ENCODE measurements around the gene EDEM3.

The EDEM3 gene

DNA sequence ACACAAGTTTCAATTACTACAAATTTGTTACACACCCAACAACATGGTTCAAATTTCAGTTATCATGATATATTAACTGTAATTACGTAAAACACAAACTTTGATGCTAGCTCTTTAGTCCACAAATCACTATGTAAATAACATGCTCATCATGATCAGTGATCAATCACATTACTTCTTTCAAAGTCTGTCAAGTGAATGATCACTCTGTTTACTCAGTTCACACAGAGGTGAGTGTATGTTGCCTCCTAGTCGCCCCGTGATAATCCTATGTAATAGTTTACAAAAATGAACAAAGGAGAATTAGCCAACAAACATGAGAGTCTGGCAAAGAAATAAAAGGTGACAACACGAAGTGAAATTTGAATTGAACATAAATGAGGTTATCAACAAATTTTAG, 14.3 kb downstream of the EDEM3 start:
- Histone ChIP-seq H3K27me3 (ENCODE audit: insufficient read depth, low read length) (no peaks in the 10 kb centered on the region), H3K36me3 (ENCODE audit: insufficient read depth, low read length) (peaks cover 5% of the 10 kb centered on the region; the same call in 1 of the 2 replicates), H3K4me1 (ENCODE audit: control insufficient read depth, insufficient read depth, low read length, unreplicated experiment) (peaks cover 10% of the 10 kb centered on the region), H3K27ac (ENCODE audit: low read depth, low read length) (no peak overlapping the region), H3K4me3 (ENCODE audit: low read depth, low read length) (no peak overlapping the region), H2AFZ (ENCODE audit: low read length, unreplicated experiment) (no peak overlapping the region), H3K79me2 (ENCODE audit: control insufficient read depth, insufficient read depth, low read length, unreplicated experiment) (peaks cover 14% of the 10 kb centered on the region)

DNA sequence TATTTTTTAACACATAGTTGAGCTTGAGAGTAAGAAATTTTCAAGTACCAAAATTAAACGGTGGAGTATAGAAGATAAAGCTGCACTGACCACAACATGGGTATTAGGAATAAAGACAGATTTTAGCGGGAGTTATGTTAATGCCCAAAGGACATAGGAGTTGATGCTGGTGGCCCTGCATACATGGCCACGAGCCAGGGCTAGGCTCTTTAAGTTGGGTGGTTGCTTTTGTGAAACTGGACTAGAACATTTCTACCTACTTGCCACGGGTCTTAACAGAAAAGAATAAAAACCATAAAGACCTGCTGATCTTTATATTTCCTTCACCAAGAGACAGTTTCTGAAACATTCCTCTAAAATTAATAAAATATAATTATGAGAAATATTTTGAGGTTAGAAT, 14.9 kb downstream of the EDEM3 start:
- peaks cover 5% of the 10 kb centered on the region for H3K4me1 ChIP-seq (ENCODE audit: control insufficient read depth, insufficient read depth, low read length, unreplicated experiment)
- H3K27me3 ChIP-seq (ENCODE audit: insufficient read depth, low read length), result no peaks in the 10 kb centered on the region
- H2AFZ ChIP-seq (ENCODE audit: low read length, unreplicated experiment), result no peak overlapping the region
- no peak overlapping the region for H3K4me3 ChIP-seq (ENCODE audit: low read depth, low read length)
- H3K27ac ChIP-seq (ENCODE audit: low read depth, low read length), result no peak overlapping the region
- peaks cover 3% of the 10 kb centered on the region; the same call in 1 of the 2 replicates for H3K36me3 ChIP-seq (ENCODE audit: insufficient read depth, low read length)
- peaks cover 10% of the 10 kb centered on the region for H3K79me2 ChIP-seq (ENCODE audit: control insufficient read depth, insufficient read depth, low read length, unreplicated experiment)

DNA sequence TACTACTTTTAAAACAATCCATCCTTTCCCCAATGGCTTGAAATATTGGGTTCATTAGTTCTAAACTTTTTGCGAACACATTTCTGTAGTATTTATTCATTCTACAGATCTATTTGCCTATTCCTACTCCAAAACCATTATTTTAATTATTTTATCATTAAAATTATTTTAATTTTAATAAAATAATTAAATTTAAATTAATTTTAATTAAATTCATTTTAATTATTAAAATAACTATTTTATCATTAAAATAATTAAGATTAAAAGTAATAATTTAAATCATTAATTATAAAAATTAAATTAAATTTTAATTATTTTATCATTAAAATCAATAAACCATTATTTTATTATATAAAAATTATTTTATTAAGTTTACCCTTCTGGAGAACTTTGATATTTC, 15.6 kb downstream of the EDEM3 start:
- peaks cover 3% of the 10 kb centered on the region for H3K79me2 ChIP-seq (ENCODE audit: control insufficient read depth, insufficient read depth, low read length, unreplicated experiment)
- no peaks in the 10 kb centered on the region for H3K4me1 ChIP-seq (ENCODE audit: control insufficient read depth, insufficient read depth, low read length, unreplicated experiment)
- no peaks in the 10 kb centered on the region for H3K36me3 ChIP-seq (ENCODE audit: insufficient read depth, low read length)
- no peaks in the 10 kb centered on the region for H3K27me3 ChIP-seq (ENCODE audit: insufficient read depth, low read length)
- H3K27ac ChIP-seq (ENCODE audit: low read depth, low read length), result no peak overlapping the region
- no peak overlapping the region for H3K4me3 ChIP-seq (ENCODE audit: low read depth, low read length)
- H2AFZ ChIP-seq (ENCODE audit: low read length, unreplicated experiment), result no peak overlapping the region

DNA sequence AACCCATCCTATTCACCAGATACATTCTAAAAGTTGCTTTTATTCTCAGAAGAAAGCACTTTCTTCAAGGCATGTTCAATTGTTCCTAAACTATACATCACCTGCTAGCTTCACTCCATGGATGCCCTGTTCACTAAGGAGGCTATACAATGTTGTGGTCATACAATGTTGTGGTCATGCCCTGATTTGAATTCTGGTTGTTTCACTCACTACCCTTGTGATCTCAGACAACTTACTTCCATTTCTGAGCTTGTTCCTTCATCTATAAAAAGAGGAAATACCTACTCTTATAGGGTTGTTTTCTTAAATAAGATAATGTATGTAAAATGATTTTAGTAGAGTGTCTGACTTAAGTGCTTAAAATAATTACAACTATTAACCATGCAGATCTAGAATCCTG, 19.7 kb downstream of the EDEM3 start:
- Histone ChIP-seq H3K36me3 (ENCODE audit: insufficient read depth, low read length) (no peaks in the 10 kb centered on the region), H3K27ac (ENCODE audit: low read depth, low read length) (no peak overlapping the region), H3K27me3 (ENCODE audit: insufficient read depth, low read length) (no peaks in the 10 kb centered on the region), H3K4me3 (ENCODE audit: low read depth, low read length) (no peak overlapping the region), H2AFZ (ENCODE audit: low read length, unreplicated experiment) (no peak overlapping the region), H3K79me2 (ENCODE audit: control insufficient read depth, insufficient read depth, low read length, unreplicated experiment) (no peaks in the 10 kb centered on the region), H3K4me1 (ENCODE audit: control insufficient read depth, insufficient read depth, low read length, unreplicated experiment) (no peaks in the 10 kb centered on the region)

DNA sequence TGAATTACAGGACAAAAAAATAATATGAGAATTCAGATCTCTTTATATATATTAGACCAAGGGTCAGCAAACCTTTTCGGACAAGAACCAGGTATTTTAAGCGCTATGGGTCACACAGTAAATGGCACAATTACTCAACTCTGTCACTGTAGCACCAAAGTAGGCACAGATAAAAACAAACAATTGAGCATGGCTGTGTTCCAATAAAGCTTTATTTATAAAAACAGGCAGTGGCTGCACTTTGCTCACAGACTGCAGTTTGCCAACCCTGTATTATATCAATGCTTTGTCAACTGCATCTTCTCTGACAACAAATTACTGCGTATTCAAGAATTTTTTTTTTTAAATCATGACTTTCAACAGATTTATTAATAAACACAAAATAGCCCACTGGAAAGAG, 29.8 kb downstream of the EDEM3 start:
- no peak overlapping the region for H3K27ac ChIP-seq (ENCODE audit: low read depth, low read length)
- H2AFZ ChIP-seq (ENCODE audit: low read length, unreplicated experiment), result no peak overlapping the region
- no peak overlapping the region for H3K4me3 ChIP-seq (ENCODE audit: low read depth, low read length)
- no peaks in the 10 kb centered on the region for H3K27me3 ChIP-seq (ENCODE audit: insufficient read depth, low read length)
- H3K79me2 ChIP-seq (ENCODE audit: control insufficient read depth, insufficient read depth, low read length, unreplicated experiment), result no peaks in the 10 kb centered on the region
- peaks cover 27% of the 10 kb centered on the region for H3K36me3 ChIP-seq (ENCODE audit: insufficient read depth, low read length)
- no peaks in the 10 kb centered on the region for H3K4me1 ChIP-seq (ENCODE audit: control insufficient read depth, insufficient read depth, low read length, unreplicated experiment)

DNA sequence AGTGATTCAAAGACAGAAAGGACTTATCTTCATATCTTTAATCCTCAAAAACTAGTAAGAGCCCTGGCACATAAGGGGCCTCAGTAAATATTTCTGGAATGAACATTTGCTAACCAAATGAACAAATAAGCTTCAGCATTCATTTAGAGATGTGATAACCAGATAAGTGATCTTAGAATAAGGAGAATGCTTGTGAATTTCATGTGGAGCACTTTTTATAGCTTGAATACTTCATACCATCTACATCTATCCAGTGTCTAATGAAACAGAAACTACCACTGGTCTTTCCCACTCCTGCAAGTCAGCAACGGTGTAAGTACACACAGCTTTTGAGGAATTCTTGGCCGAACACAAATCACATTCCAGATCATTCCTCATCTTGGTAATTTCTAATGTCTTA, 38.5 kb downstream of the EDEM3 start:
- Histone ChIP-seq H3K4me1 (ENCODE audit: control insufficient read depth, insufficient read depth, low read length, unreplicated experiment) (no peaks in the 10 kb centered on the region), H3K36me3 (ENCODE audit: insufficient read depth, low read length) (peaks cover 20% of the 10 kb centered on the region; the same call in 1 of the 2 replicates), H2AFZ (ENCODE audit: low read length, unreplicated experiment) (no peak overlapping the region), H3K4me3 (ENCODE audit: low read depth, low read length) (no peak overlapping the region), H3K27me3 (ENCODE audit: insufficient read depth, low read length) (no peaks in the 10 kb centered on the region), H3K79me2 (ENCODE audit: control insufficient read depth, insufficient read depth, low read length, unreplicated experiment) (no peaks in the 10 kb centered on the region), H3K27ac (ENCODE audit: low read depth, low read length) (no peak overlapping the region)

DNA sequence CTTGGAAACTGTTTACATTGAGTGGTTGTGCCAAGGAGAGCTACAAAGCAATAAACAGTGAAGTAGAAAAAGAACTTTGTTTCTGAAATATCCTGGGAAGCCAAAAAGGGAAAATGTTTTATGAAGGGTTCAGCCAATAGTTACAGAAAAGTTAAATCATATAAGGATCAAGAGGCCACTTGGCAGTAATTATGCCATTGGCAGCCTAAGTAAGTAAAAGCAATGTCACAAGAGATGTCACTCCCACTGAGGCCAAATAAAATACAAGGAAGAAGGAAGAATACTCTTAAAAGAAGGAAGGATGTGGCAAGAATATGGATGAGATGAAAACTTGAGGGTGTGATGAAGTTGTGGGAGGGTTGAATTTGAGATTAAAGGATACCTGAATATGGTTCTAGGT, 45.2 kb downstream of the EDEM3 start:
- H3K79me2 ChIP-seq (ENCODE audit: control insufficient read depth, insufficient read depth, low read length, unreplicated experiment), result no peaks in the 10 kb centered on the region
- peaks cover 46% of the 10 kb centered on the region for H3K36me3 ChIP-seq (ENCODE audit: insufficient read depth, low read length)
- no peak overlapping the region for H3K4me3 ChIP-seq (ENCODE audit: low read depth, low read length)
- H2AFZ ChIP-seq (ENCODE audit: low read length, unreplicated experiment), result no peak overlapping the region
- H3K27me3 ChIP-seq (ENCODE audit: insufficient read depth, low read length), result no peaks in the 10 kb centered on the region
- H3K4me1 ChIP-seq (ENCODE audit: control insufficient read depth, insufficient read depth, low read length, unreplicated experiment), result no peaks in the 10 kb centered on the region
- no peak overlapping the region for H3K27ac ChIP-seq (ENCODE audit: low read depth, low read length)

DNA sequence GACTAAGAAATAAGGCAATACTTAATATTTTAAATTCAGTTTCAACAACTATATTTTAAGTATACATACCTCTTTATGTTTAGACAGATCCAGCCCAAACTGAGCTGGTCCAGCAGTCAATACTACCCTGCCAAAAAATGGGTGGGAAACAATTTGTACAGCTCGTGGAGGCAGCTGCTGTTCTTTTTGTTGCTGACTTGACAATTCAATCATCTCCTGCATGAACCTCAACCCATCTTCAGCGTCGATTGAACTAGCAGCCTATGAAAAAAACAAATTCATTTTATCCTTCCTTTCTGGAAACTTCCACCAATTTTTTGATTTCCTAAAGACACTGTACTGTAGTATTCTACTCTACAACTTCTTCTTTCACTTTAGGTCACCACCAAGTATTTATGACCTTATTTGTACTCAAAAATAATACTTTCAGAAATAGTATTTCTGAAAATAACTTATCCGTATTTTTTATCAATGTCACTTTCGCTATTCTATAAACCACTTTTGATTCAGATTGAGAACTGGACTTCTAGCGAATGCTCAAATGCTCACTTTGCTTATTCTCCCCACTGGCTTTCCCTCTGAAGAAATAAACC, 46.5 kb downstream of the EDEM3 start:
- peaks cover 44% of the 10 kb centered on the region for H3K36me3 ChIP-seq (ENCODE audit: insufficient read depth, low read length)
- H2AFZ ChIP-seq (ENCODE audit: low read length, unreplicated experiment), result no peak overlapping the region
- no peaks in the 10 kb centered on the region for H3K79me2 ChIP-seq (ENCODE audit: control insufficient read depth, insufficient read depth, low read length, unreplicated experiment)
- no peaks in the 10 kb centered on the region for H3K27me3 ChIP-seq (ENCODE audit: insufficient read depth, low read length)
- H3K27ac ChIP-seq (ENCODE audit: low read depth, low read length), result no peak overlapping the region
- H3K4me1 ChIP-seq (ENCODE audit: control insufficient read depth, insufficient read depth, low read length, unreplicated experiment), result no peaks in the 10 kb centered on the region
- no peak overlapping the region for H3K4me3 ChIP-seq (ENCODE audit: low read depth, low read length)

DNA sequence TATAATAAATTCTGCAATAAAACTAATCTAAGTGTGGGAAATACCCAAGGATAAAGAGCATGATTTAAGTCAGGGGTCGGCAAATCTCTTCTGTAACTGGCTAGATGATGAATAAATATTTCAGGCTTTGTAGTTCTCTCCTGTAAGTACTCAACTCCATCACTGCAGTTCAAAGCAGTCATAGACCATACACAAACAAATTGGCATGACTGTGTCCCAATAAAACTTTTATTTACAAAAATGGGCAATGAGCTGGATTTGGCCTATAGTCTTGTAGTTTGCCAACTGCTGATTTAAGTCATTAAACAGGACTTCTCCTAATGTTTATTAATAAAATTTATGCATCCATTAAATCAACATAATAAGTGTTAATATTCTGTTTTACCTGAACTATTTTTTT, 49.4 kb downstream of the EDEM3 start:
- H3K4me3 ChIP-seq (ENCODE audit: low read depth, low read length), result no peak overlapping the region
- H2AFZ ChIP-seq (ENCODE audit: low read length, unreplicated experiment), result no peak overlapping the region
- H3K4me1 ChIP-seq (ENCODE audit: control insufficient read depth, insufficient read depth, low read length, unreplicated experiment), result no peaks in the 10 kb centered on the region
- no peaks in the 10 kb centered on the region for H3K79me2 ChIP-seq (ENCODE audit: control insufficient read depth, insufficient read depth, low read length, unreplicated experiment)
- no peaks in the 10 kb centered on the region for H3K27me3 ChIP-seq (ENCODE audit: insufficient read depth, low read length)
- no peak overlapping the region for H3K27ac ChIP-seq (ENCODE audit: low read depth, low read length)
- peaks cover 43% of the 10 kb centered on the region for H3K36me3 ChIP-seq (ENCODE audit: insufficient read depth, low read length)

DNA sequence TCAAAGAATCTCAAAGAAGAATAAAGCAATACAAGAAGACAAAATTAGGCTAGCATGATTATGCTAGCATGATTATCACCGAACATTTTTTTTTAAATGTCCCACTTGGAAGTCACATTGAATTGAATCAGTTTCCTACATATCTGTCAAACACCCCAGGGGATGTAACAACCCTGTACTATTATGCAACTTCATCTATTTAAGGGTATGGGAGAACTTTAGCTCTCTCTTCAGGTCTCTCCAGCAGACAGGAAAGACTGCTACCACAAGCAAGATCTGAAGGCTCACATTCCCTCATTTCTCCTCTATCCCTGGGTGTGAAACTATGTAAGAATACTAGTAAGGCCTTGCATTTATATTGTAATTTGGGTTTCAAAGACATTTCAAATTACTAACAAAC, 52.8 kb downstream of the EDEM3 start:
- no peak overlapping the region for H3K27ac ChIP-seq (ENCODE audit: low read depth, low read length)
- no peak overlapping the region for H2AFZ ChIP-seq (ENCODE audit: low read length, unreplicated experiment)
- no peaks in the 10 kb centered on the region for H3K4me1 ChIP-seq (ENCODE audit: control insufficient read depth, insufficient read depth, low read length, unreplicated experiment)
- H3K79me2 ChIP-seq (ENCODE audit: control insufficient read depth, insufficient read depth, low read length, unreplicated experiment), result no peaks in the 10 kb centered on the region
- no peaks in the 10 kb centered on the region for H3K27me3 ChIP-seq (ENCODE audit: insufficient read depth, low read length)
- no peak overlapping the region for H3K4me3 ChIP-seq (ENCODE audit: low read depth, low read length)
- H3K36me3 ChIP-seq (ENCODE audit: insufficient read depth, low read length), result peaks cover 19% of the 10 kb centered on the region

DNA sequence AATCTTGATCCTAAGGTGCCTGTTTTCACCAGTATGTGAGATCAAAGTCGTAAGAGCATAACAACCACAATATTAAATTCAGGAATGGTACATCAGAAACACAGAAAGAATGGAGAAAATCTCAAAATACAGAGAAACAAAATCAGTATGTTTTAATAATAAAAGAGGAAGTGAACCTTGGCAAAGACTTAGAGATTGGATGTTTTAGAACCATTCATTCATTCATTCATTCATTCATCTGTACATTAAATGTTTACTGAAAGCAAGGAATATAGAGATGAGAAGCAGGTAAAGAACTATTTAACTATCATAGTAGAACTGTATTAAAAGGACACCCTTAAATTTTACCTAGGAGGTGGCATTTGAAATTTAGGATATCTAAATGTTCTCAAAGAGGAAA, 55.7 kb downstream of the EDEM3 start:
- H3K27me3 ChIP-seq (ENCODE audit: insufficient read depth, low read length), result no peaks in the 10 kb centered on the region
- peaks cover 8% of the 10 kb centered on the region; the same call in 1 of the 2 replicates for H3K36me3 ChIP-seq (ENCODE audit: insufficient read depth, low read length)
- H3K79me2 ChIP-seq (ENCODE audit: control insufficient read depth, insufficient read depth, low read length, unreplicated experiment), result no peaks in the 10 kb centered on the region

More for the DNA sequence above, 55.7 kb downstream of the EDEM3 start:
- Histone ChIP-seq H3K4me1 (ENCODE audit: control insufficient read depth, insufficient read depth, low read length, unreplicated experiment) (peaks cover 7% of the 10 kb centered on the region), H3K27ac (ENCODE audit: low read depth, low read length) (no peak overlapping the region), H3K4me3 (ENCODE audit: low read depth, low read length) (no peak overlapping the region), H2AFZ (ENCODE audit: low read length, unreplicated experiment) (no peak overlapping the region)

Data from ACC112 (cell line).